Activated T-helper 1 cell treated with anti-CD3 and anti-CD28 coated beads, Interleukin-12 subunit alpha, Interleukin-12 subunit beta, Interleukin-2, Interleukin-4 antibody, amounts not matched to agents 30 ng/mL and 10 ng/mL and 1 ng/mL, durations not matched to agents 14 hours and 24 hours and 36 hours (primary cell): ENCODE measurements around the gene SLC4A1. TPM values are rescaled to one million over a fixed set of nuclear protein-coding genes. Genes with fewer than 3 reads are reported as not detected.

Experiments used
- DNase-seq: peaks from one replicate; pipeline ENCODE4 v3.0.0; 2021; ENCODE audit warnings: low spot score
- H3K27ac Mint-ChIP-seq: one replicate; pipeline ENCODE4 v1.8.0; 2021; ENCODE audit warnings: mild to moderate bottlenecking, mixed read lengths
- H3K27me3 Mint-ChIP-seq: one replicate; pipeline ENCODE4 v1.8.0; 2022; ENCODE audit warnings: mild to moderate bottlenecking, moderate library complexity, mixed read lengths; ENCODE audit not compliant: insufficient read depth
- H3K36me3 Mint-ChIP-seq: one replicate; pipeline ENCODE4 v1.8.0; 2021; ENCODE audit warnings: low read depth, mixed read lengths
- H3K4me1 Mint-ChIP-seq: one replicate; pipeline ENCODE4 v1.8.0; 2021; ENCODE audit warnings: low read depth, mixed read lengths
- H3K4me3 Mint-ChIP-seq: one replicate; pipeline ENCODE4 v1.8.0; 2021; ENCODE audit warnings: mild to moderate bottlenecking, moderate library complexity, mixed read lengths
- H3K9me3 Mint-ChIP-seq: one replicate; pipeline ENCODE4 v1.8.0; 2021; ENCODE audit warnings: mixed read lengths
- intact Hi-C: fragments of 100-400 bp; cut with micrococcal nuclease; formaldehyde crosslinking; loops from one replicate; pipeline ENCODE4 v1.15.1; 2024
- total RNA-seq: library from RNA; stranded (reverse); gene quantifications from 2 replicates; pipeline ENCODE4 v1.2.3, GENCODE V29; 2022

Gene SLC4A1
- total RNA-seq, 1 donor from 2014 or later, result not detected

GRCh38 chr17:44279666-44280391 lies 11.9 kb upstream of the SLC4A1 start:
- Mint-ChIP-seq H3K27me3 (peaks cover 8% of the 10 kb centered on the region), H3K9me3 (no peaks in the 10 kb centered on the region), H3K4me3 (no peak overlapping the region), H3K36me3 (no peaks in the 10 kb centered on the region), H3K4me1 (peaks cover 13% of the 10 kb centered on the region), H3K27ac (no peak overlapping the region)
- no peak for DNase-seq
- intact Hi-C loops, result no loop called here

GRCh38 chr17:44279346-44279665 lies 11.4 kb upstream of the SLC4A1 start:
- no peak overlapping the region for H3K27ac Mint-ChIP-seq
- peaks cover 13% of the 10 kb centered on the region for H3K4me1 Mint-ChIP-seq

GRCh38 chr17:44277976-44278375 lies 10.0 kb upstream of the SLC4A1 start:
- H3K9me3 Mint-ChIP-seq, result no peaks in the 10 kb centered on the region
- H3K4me3 Mint-ChIP-seq, result no peak overlapping the region
- H3K27me3 Mint-ChIP-seq, result peaks cover 9% of the 10 kb centered on the region
- peaks cover 13% of the 10 kb centered on the region for H3K4me1 Mint-ChIP-seq
- no peaks in the 10 kb centered on the region for H3K36me3 Mint-ChIP-seq
- DNase-seq, result no peak
- H3K27ac Mint-ChIP-seq, result no peak overlapping the region
- intact Hi-C loops, result no loop called here

More at GRCh38 chr17:44279346-44279665, 11.4 kb upstream of the SLC4A1 start:
- no peaks in the 10 kb centered on the region for H3K9me3 Mint-ChIP-seq
- no peak for DNase-seq
- intact Hi-C loops, result no loop called here
- H3K4me3 Mint-ChIP-seq, result no peak overlapping the region
- H3K27me3 Mint-ChIP-seq, result peaks cover 8% of the 10 kb centered on the region
- H3K36me3 Mint-ChIP-seq, result no peaks in the 10 kb centered on the region

GRCh38 chr17:44273607-44274006 lies 5.7 kb upstream of the SLC4A1 start:
- no peak for DNase-seq
- H3K9me3 Mint-ChIP-seq, result no peaks in the 10 kb centered on the region
- peaks cover 11% of the 10 kb centered on the region for H3K27me3 Mint-ChIP-seq
- intact Hi-C loops, result no loop called here
- H3K27ac Mint-ChIP-seq, result no peak overlapping the region
- no peaks in the 10 kb centered on the region for H3K36me3 Mint-ChIP-seq
- H3K4me1 Mint-ChIP-seq, result no peaks in the 10 kb centered on the region
- no peak overlapping the region for H3K4me3 Mint-ChIP-seq

GRCh38 chr17:44272954-44273353 lies 5.0 kb upstream of the SLC4A1 start:
- no peak for DNase-seq
- Mint-ChIP-seq H3K4me3 (no peak overlapping the region), H3K36me3 (no peaks in the 10 kb centered on the region), H3K9me3 (no peaks in the 10 kb centered on the region), H3K27ac (no peak overlapping the region), H3K4me1 (no peaks in the 10 kb centered on the region), H3K27me3 (peaks cover 7% of the 10 kb centered on the region)
- intact Hi-C loops, result no loop called here

- intact Hi-C loops, result no loop called here
- Mint-ChIP-seq H3K9me3 (no peaks in the 10 kb centered on the region), H3K27me3 (peaks cover 7% of the 10 kb centered on the region), H3K36me3 (no peaks in the 10 kb centered on the region), H3K4me3 (no peak overlapping the region), H3K4me1 (no peaks in the 10 kb centered on the region), H3K27ac (no peak overlapping the region)
- DNase-seq, result no peak
Measured at GRCh38 chr17:44272321-44272951, 4.5 kb upstream of the SLC4A1 start.

- H3K27me3 Mint-ChIP-seq, result peaks cover 5% of the 10 kb centered on the region
- no peak overlapping the region for H3K4me3 Mint-ChIP-seq
- no peaks in the 10 kb centered on the region for H3K9me3 Mint-ChIP-seq
- H3K4me1 Mint-ChIP-seq, result no peaks in the 10 kb centered on the region
- H3K27ac Mint-ChIP-seq, result no peak overlapping the region
- intact Hi-C loops, result no loop called here
- no peak for DNase-seq
- no peaks in the 10 kb centered on the region for H3K36me3 Mint-ChIP-seq
Measured at GRCh38 chr17:44269535-44270240, 1.8 kb upstream of the SLC4A1 start.

- Mint-ChIP-seq H3K4me1 (no peaks in the 10 kb centered on the region), H3K9me3 (no peaks in the 10 kb centered on the region), H3K27me3 (peaks cover 5% of the 10 kb centered on the region), H3K27ac (no peak overlapping the region), H3K36me3 (no peaks in the 10 kb centered on the region), H3K4me3 (no peak overlapping the region)
- no peak for DNase-seq
- intact Hi-C loops, result no loop called here
Measured at GRCh38 chr17:44268709-44269534, 987 bp upstream of the SLC4A1 start.

GRCh38 chr17:44267165-44267455 lies 825 bp downstream of the SLC4A1 start:
- intact Hi-C loops, result no loop called here
- Mint-ChIP-seq H3K9me3 (no peaks in the 10 kb centered on the region), H3K36me3 (no peaks in the 10 kb centered on the region), H3K27ac (no peak overlapping the region), H3K27me3 (no peaks in the 10 kb centered on the region), H3K4me1 (no peaks in the 10 kb centered on the region), H3K4me3 (no peak overlapping the region)
- no peak for DNase-seq

- Mint-ChIP-seq H3K4me3 (no peak overlapping the region), H3K27me3 (no peaks in the 10 kb centered on the region), H3K27ac (no peak overlapping the region), H3K4me1 (no peaks in the 10 kb centered on the region), H3K9me3 (no peaks in the 10 kb centered on the region), H3K36me3 (no peaks in the 10 kb centered on the region)
- DNase-seq, result no peak
- intact Hi-C loops, result no loop called here
Measured at GRCh38 chr17:44266402-44267164, 1.4 kb downstream of the SLC4A1 start.

GRCh38 chr17:44263345-44263902 lies 4.5 kb downstream of the SLC4A1 start:
- H3K27me3 Mint-ChIP-seq, result no peaks in the 10 kb centered on the region
- H3K4me3 Mint-ChIP-seq, result no peak overlapping the region
- no peak overlapping the region for H3K27ac Mint-ChIP-seq
- no peak for DNase-seq
- intact Hi-C loops, result no loop called here
- H3K9me3 Mint-ChIP-seq, result no peaks in the 10 kb centered on the region
- no peaks in the 10 kb centered on the region for H3K36me3 Mint-ChIP-seq
- no peaks in the 10 kb centered on the region for H3K4me1 Mint-ChIP-seq

GRCh38 chr17:44262654-44263225 lies 5.2 kb downstream of the SLC4A1 start:
- no peaks in the 10 kb centered on the region for H3K4me1 Mint-ChIP-seq
- no peaks in the 10 kb centered on the region for H3K27me3 Mint-ChIP-seq
- H3K27ac Mint-ChIP-seq, result no peak overlapping the region
- H3K36me3 Mint-ChIP-seq, result no peaks in the 10 kb centered on the region
- no peak for DNase-seq
- intact Hi-C loops, result no loop called here
- H3K9me3 Mint-ChIP-seq, result no peaks in the 10 kb centered on the region
- H3K4me3 Mint-ChIP-seq, result no peak overlapping the region
